ENCODE data around the gene COL21A1.
A peak's percentile ranks its signal among the peaks of the same experiment; 100 is the strongest.
"Not testable (repeated sequence)": the region's sequence is repeated elsewhere in the genome, so short reads cannot be mapped to it uniquely, and the experiment has no call there.

The COL21A1 gene

DNA sequence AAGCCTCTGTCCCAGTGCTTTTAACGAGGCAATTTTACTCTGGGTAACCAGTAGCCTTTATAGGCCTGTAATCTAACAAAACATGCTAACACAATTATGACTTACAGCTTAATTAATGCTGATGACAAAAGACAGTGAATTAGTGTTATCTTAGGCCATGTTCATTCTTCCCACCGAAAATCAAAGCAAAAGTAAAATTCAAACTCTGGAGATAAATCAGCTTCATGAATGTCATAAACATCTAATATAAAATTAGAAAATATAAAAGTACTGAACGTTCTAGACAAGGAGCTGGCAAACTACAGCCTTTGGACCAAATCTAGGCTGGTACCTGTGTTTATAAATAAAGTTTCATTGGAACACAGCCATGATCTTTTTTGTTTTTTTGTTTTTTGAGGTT is 18.6 kb upstream of the COL21A1 start:
- H3K4me3 ChIP-seq (ENCODE audit: low read depth, low read length) = no peak overlapping the region
- DNase-seq (ENCODE audit: low read depth, low spot score) = no peak

DNA sequence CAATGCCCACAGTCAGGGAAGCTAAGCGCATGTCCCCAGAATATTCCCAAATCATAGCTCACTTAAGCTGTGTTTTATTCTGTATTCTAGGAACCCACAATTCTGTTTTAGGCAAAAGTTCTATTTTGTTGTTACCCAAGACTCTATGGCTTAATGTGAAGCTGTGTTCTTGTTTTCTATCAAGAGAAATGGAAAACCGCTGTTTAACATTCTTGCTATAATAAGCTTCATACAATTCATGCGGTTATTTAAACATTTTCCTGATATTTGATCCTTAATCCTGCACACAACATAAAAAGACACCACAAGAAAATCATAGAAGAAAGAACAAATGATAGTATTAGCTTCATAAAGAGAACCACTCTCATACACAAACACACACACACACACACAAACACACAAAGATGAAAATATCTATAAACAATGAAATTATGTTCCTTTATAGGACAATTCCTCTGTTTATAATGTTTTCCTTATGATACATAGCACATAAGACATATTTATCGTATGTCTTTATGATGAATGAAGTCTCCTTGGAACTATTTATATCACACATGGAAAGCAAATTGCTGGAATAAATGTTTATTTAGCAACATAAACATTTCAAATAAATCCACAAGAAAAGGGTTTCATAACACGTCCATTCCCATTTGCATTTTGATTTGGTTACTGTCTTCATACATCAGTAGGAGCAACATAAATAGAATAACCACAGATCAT is 16.4 kb upstream of the COL21A1 start:
- in situ Hi-C loops (cut with HindIII; ENCODE audit: low sequenced_read_pairs) = no loop called here
- no peak overlapping the region for H3K4me3 ChIP-seq (ENCODE audit: low read depth, low read length)
- no peak for DNase-seq (ENCODE audit: low read depth, low spot score)
- TF ChIP-seq, protein P1, sequence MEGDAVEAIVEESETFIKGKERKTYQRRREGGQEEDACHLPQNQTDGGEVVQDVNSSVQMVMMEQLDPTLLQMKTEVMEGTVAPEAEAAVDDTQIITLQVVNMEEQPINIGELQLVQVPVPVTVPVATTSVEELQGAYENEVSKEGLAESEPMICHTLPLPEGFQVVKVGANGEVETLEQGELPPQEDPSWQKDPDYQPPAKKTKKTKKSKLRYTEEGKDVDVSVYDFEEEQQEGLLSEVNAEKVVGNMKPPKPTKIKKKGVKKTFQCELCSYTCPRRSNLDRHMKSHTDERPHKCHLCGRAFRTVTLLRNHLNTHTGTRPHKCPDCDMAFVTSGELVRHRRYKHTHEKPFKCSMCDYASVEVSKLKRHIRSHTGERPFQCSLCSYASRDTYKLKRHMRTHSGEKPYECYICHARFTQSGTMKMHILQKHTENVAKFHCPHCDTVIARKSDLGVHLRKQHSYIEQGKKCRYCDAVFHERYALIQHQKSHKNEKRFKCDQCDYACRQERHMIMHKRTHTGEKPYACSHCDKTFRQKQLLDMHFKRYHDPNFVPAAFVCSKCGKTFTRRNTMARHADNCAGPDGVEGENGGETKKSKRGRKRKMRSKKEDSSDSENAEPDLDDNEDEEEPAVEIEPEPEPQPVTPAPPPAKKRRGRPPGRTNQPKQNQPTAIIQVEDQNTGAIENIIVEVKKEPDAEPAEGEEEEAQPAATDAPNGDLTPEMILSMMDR (IDR thresholded peaks at IDR 0.05; ENCODE audit: low read depth, low read length) = no peak

More for the DNA sequence above, 18.6 kb upstream of the COL21A1 start:
- TF ChIP-seq, protein P1 (IDR thresholded peaks at IDR 0.05; ENCODE audit: low read depth, low read length) = no peak
- in situ Hi-C loops (cut with HindIII; ENCODE audit: low sequenced_read_pairs) = no loop called here

DNA sequence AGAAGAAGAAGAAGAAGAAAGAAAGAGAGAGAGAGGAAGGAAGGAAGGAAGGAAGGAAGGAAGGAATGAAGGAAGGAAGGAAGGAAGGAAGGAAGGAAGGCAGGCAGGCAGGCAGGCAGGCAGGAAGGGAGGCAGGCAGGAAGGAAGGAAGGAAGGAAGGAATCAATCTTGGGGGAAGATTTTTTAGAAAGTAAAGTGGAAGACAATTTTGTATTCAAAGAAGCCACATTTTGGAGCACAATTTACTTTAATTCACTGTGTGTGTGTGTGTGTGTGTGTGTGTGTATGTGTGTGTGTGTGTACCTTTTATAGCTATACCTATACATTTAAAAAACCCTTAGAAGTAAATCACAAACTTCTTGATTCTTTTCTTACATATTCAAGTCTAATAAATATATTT is 13.2 kb upstream of the COL21A1 start:
- H3K4me3 ChIP-seq (ENCODE audit: low read depth, low read length); DNase-seq (ENCODE audit: low read depth, low spot score); in situ Hi-C loops (cut with HindIII; ENCODE audit: low sequenced_read_pairs): not testable (repeated sequence)

DNA sequence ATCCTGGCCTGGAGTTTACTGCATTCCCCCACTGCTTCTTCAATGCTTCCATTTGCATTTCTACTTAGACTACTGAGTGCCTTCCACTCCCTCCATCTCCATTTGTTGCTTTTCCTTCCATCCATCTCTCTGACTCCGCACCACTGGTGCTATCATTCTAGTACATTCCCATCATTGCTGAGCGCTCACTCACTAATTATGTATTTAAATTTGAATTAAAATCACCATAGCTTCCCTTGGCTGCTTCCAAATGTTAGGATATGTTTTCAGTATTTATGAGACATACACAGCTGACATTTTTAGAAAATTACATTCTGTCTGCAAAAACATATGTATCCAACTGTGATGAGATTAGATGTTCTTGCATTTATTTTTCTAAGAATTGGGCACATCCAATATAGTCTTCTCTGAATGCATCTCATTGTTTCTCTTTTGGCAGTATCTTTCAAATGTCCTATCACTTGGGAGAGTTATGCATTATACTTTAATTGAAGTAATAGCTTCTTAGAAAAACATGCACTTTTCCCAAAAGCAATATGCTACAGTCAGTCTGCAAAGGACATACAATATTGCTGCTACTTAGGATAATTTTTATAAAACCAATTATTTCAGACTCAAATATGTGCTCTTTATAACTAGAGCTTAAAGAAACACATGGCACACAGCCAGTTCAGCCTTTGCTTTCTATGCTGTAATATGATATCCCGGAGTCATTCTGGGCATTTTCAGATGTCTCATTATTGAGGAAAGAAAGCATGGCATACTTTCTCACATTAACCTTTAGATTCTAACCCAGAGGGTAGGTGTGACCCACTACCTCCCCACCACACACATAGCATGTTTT is 12.1 kb upstream of the COL21A1 start:
- H3K4me3 ChIP-seq (ENCODE audit: low read depth, low read length) = no peak overlapping the region
- in situ Hi-C loops (cut with HindIII; ENCODE audit: low sequenced_read_pairs) = no loop called here
- peak; percentile 80 for DNase-seq (ENCODE audit: low read depth, low spot score)
- TF ChIP-seq, protein P1 (IDR thresholded peaks at IDR 0.05; ENCODE audit: low read depth, low read length) = no peak

DNA sequence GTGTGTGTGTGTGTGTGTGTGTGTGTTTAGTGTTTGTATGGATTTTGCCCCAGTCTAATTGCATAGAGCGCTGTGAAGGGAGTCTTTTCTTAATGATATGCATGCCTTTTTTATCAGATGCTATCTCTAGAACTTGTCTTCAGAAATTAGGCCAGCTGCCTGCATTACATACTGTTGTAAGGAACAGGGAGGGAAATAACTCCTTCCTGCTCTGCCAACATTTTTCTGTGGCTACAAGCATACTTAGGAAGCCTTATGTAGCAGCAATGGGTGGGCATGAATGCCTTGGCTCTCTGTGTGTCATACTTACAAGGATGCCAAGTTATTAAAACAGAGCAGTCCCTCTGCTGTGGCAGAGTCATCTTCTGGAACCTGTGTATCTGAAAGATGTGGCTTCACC is 8.0 kb upstream of the COL21A1 start:
- no peak overlapping the region for H3K4me3 ChIP-seq (ENCODE audit: low read depth, low read length)
- in situ Hi-C loops (cut with HindIII; ENCODE audit: low sequenced_read_pairs) = no loop called here
- DNase-seq (ENCODE audit: low read depth, low spot score) = peak; percentile 26
- TF ChIP-seq, protein P1 (IDR thresholded peaks at IDR 0.05; ENCODE audit: low read depth, low read length) = no peak

DNA sequence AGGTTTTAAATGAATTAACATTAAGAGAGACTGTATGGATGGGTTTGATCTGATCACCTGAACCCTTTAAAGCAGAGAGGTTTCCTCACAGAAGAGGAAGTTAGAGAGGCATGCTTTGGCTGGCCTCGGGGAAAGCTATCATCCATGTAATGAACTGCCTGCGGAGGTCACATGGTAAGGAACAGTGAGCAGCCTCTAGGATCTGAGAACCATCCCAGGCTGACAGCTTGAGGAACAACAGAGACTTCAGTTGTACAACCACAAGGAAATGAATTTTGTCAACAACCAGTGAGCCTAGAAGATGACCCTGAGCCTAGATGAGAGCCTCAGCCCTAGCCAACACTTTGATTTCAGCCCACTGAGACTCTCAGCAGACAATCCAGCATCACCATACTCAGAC is 2.9 kb upstream of the COL21A1 start:
- in situ Hi-C loops (cut with HindIII; ENCODE audit: low sequenced_read_pairs) = no loop called here
- DNase-seq (ENCODE audit: low read depth, low spot score) = no peak
- H3K4me3 ChIP-seq (ENCODE audit: low read depth, low read length) = no peak overlapping the region
- TF ChIP-seq, protein P1 (IDR thresholded peaks at IDR 0.05; ENCODE audit: low read depth, low read length) = no peak

DNA sequence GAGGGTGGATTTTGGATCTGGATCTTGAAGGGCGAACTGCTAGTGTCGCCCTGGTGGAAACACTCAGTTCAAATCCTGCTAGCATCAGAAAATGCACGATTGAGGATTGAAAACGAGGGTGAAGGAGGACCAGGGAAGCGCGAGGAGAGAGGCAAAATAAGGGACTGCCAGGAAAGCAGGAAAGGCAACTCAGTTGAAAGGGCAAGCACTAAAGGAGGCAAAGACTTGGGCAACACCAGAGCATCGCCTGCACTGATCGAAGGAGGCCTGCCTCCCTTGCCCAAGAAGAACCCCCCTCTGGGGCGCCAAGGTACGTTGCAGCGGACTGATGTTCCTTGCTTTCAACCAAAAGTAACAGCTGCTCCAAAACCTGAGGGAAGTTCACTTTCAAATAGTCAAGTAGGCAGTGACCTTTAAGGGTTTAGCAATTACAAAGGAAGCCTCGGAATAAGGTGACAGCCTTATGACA is 308 bp upstream of the COL21A1 start:
- peak overlapping the region; percentile 59 for H3K4me3 ChIP-seq (ENCODE audit: low read depth, low read length)
- in situ Hi-C loops (cut with HindIII; ENCODE audit: low sequenced_read_pairs) = no loop called here
- DNase-seq (ENCODE audit: low read depth, low spot score) = no peak
- TF ChIP-seq, protein P1 (IDR thresholded peaks at IDR 0.05; ENCODE audit: low read depth, low read length) = no peak
